GM18508 (cell line): Measurements from ENCODE around the gene TCF21.
A peak's percentile ranks its signal among the peaks of the same experiment; 100 is the strongest.
"Not testable (repeated sequence)": the region's sequence is repeated elsewhere in the genome, so short reads cannot be mapped to it uniquely, and the experiment has no call there.

ENCODE experiments used
- ATAC-seq: cut with Tn5 transposase; IDR thresholded peaks from one replicate; pipeline ENCODE4 v1.9.1; 2021; ENCODE audit warnings: moderate number of reproducible peaks; ENCODE audit not compliant: insufficient read depth, unreplicated experiment

The TCF21 gene

DNA sequence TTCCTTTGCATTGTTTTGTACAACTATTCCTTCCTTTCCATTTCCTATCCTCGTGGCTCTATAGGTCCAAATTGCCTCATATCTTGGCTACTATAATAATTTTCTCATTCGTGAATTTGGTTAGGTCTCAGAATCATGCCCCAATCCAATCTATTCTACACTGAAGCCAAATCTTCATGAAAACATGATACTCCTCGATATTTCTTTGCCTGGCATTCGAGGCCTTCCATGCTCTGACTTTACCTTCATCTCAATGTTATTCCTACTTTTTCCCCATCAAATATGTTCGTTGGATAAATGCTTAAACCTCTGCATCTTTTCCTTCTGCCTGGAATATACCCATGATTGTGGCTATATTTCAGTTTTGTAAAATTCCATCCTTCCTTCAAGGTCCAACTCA lies 30.4 kb downstream of the TCF21 start:
- ATAC-seq, result no peak

GRCh38 chr6:133921249-133921859 lies 32.4 kb downstream of the TCF21 start:
- ATAC-seq, result peak; percentile 45

DNA sequence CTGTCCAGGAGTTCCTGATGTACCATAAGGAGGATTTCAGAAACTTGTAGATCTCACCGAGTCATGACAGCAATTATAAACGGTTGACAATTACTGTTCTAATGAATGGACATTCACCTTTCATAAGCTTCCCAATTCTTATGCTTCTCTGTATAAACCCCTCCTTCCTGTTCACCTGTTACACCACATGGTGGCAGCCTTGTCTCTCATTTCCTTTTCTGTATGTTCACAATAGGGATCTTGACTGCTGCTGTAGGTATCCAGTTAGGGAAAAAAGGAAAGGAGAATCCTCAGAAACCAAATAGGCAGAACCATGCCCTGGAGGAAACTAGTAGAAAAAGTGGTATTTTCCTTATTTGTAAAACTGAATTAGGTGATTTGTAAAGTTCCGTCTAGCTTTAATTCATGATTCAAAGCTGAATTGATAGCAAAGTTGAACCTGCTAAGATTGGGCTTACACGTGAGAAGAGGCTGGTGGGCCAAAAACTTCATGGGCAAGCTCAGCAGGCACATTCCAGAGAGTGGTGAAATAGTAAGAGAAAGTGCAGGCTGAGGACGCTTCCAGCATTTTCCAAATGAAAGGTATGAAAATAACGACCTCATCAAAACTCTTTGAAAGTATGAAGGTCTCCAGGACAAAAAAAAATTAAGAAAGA lies 35.2 kb downstream of the TCF21 start:
- ATAC-seq, result peak; percentile 74

- ATAC-seq, result not testable (repeated sequence)
Measured at GRCh38 chr6:133931221-133931620, 42.3 kb downstream of the TCF21 start.

DNA sequence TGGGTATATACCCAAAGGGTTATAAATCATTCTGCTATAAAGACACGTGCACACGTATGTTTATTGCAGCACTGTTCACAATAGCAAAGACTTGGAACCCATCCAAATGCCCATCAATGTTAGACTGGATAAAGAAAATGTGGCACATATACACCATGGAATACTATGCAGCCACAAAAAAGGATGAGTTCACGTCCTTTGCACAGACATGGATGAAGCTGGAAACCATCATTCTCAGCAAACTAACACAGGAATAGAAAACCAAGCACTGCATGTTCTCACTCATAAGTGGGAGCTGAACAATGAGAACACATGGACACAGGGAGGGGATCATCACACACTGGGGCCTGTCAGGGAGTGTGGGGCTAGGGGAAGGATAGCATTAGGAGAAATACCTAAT lies 47.4 kb downstream of the TCF21 start:
- ATAC-seq, result not testable (repeated sequence)

GRCh38 chr6:133937909-133938308 lies 49.0 kb downstream of the TCF21 start:
- no peak for ATAC-seq

GRCh38 chr6:133938533-133938932 lies 49.6 kb downstream of the TCF21 start:
- no peak for ATAC-seq

DNA sequence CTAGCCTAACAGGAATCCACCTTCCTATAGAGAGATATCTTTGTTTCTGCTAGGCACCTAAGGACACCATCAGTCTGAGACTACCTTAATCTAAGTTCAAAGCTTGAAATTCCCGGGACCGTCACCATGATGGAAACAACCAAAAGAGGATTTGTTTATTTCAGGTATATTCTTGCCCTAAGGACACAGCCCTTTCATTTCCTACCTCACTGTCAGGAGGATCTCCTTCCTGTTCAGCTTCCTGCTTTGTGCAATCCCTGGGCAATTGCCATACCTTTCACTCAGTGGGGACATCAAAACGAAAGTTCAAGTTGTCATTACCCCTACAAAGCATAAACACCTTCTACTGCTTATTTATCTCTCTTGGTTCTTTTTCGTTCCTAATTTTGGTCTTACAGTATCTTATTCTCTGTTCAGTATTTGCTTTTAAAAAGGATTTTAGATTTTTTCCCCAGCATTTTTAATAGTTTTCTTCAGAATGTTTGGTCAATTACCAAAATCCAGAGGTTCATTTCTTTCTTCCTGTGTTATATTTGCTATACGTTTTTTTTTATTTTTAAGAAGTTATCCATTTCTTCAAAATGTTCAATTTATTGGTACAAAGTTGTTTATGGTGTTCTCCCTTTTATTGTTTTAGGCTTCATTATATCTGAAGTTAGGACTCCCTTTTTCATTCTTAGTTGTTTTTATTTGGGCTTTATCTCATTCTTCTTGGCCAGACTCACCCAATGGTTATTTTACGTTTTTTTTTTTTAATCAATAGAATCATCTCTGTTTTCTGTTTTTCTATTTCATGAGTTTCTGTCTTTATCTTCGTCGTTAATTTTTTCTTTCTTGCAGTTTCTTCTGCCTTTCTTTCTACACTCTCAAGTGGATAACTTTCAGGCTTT lies 51.1 kb downstream of the TCF21 start:
- no peak for ATAC-seq
